ENCODE data around the gene APLP1. TPM values are rescaled to one million over a fixed set of nuclear protein-coding genes. Genes with fewer than 3 reads are reported as not detected.

APLP1 gene
- total RNA-seq, 1 donor from 2014 or later: 66.8 TPM

GRCh38 chr19:35860818-35861639 lies 7.3 kb upstream of the APLP1 start:
- Mint-ChIP-seq H3K9me3 (ENCODE audit: low read depth) (no peaks in the 10 kb centered on the region), H3K4me3 (ENCODE audit: unreplicated experiment) (peak overlapping the region; percentile 20), H3K27ac (ENCODE audit: unreplicated experiment) (no peak overlapping the region), H3K4me1 (ENCODE audit: low read depth) (peaks cover 9% of the 10 kb centered on the region), H3K27me3 (ENCODE audit: low read depth) (peaks cover 60% of the 10 kb centered on the region), H3K36me3 (ENCODE audit: low read depth) (no peaks in the 10 kb centered on the region)
- DNase-seq (ENCODE audit: low spot score): no peak
- no peak for TF ChIP-seq CTCF (IDR thresholded peaks at IDR 0.05)

- Mint-ChIP-seq H3K4me3 (ENCODE audit: unreplicated experiment) (no peak overlapping the region), H3K27ac (ENCODE audit: unreplicated experiment) (no peak overlapping the region), H3K9me3 (ENCODE audit: low read depth) (no peaks in the 10 kb centered on the region), H3K36me3 (ENCODE audit: low read depth) (no peaks in the 10 kb centered on the region), H3K27me3 (ENCODE audit: low read depth) (peaks cover 65% of the 10 kb centered on the region), H3K4me1 (ENCODE audit: low read depth) (peaks cover 9% of the 10 kb centered on the region)
- no peak for DNase-seq (ENCODE audit: low spot score)
- no peak for TF ChIP-seq CTCF (IDR thresholded peaks at IDR 0.05)
These were observed 6.7 kb upstream of the APLP1 start for GRCh38 chr19:35861640-35862160.

GRCh38 chr19:35862528-35862927 lies 5.8 kb upstream of the APLP1 start:
- Mint-ChIP-seq H3K4me3 (ENCODE audit: unreplicated experiment) (no peak overlapping the region), H3K9me3 (ENCODE audit: low read depth) (no peaks in the 10 kb centered on the region), H3K27ac (ENCODE audit: unreplicated experiment) (no peak overlapping the region), H3K27me3 (ENCODE audit: low read depth) (peaks cover 63% of the 10 kb centered on the region), H3K36me3 (ENCODE audit: low read depth) (no peaks in the 10 kb centered on the region), H3K4me1 (ENCODE audit: low read depth) (peaks cover 6% of the 10 kb centered on the region)
- no peak for TF ChIP-seq CTCF (IDR thresholded peaks at IDR 0.05)
- no peak for DNase-seq (ENCODE audit: low spot score)

GRCh38 chr19:35863018-35863417 lies 5.4 kb upstream of the APLP1 start:
- no peak for DNase-seq (ENCODE audit: low spot score)
- no peak overlapping the region for H3K27ac Mint-ChIP-seq (ENCODE audit: unreplicated experiment)
- H3K27me3 Mint-ChIP-seq (ENCODE audit: low read depth): peaks cover 65% of the 10 kb centered on the region
- H3K9me3 Mint-ChIP-seq (ENCODE audit: low read depth): no peaks in the 10 kb centered on the region
- no peak for TF ChIP-seq CTCF (IDR thresholded peaks at IDR 0.05)
- no peaks in the 10 kb centered on the region for H3K36me3 Mint-ChIP-seq (ENCODE audit: low read depth)
- H3K4me1 Mint-ChIP-seq (ENCODE audit: low read depth): peaks cover 6% of the 10 kb centered on the region
- no peak overlapping the region for H3K4me3 Mint-ChIP-seq (ENCODE audit: unreplicated experiment)

GRCh38 chr19:35868823-35869326 lies 501 bp downstream of the APLP1 start:
- Mint-ChIP-seq H3K4me1 (ENCODE audit: low read depth) (peaks cover 13% of the 10 kb centered on the region), H3K9me3 (ENCODE audit: low read depth) (no peaks in the 10 kb centered on the region), H3K36me3 (ENCODE audit: low read depth) (no peaks in the 10 kb centered on the region), H3K27ac (ENCODE audit: unreplicated experiment) (no peak overlapping the region), H3K4me3 (ENCODE audit: unreplicated experiment) (peak overlapping the region; percentile 76), H3K27me3 (ENCODE audit: low read depth) (peaks cover 23% of the 10 kb centered on the region)
- DNase-seq (ENCODE audit: low spot score): no peak
- no peak for TF ChIP-seq CTCF (IDR thresholded peaks at IDR 0.05)

All from chondrocyte (in vitro differentiated cells).